Neutrophil (primary cell): ENCODE measurements around the gene STRA6.

Experiments
- H3K27ac ChIP-seq: fragments of 200-600 bp; sonication (generic); 2 replicates; pipeline ENCODE4 v1.5.1; 2016; ENCODE audit warnings: mild to moderate bottlenecking, moderate library complexity
- H3K27me3 ChIP-seq: fragments of 200-600 bp; sonication (generic); 2 replicates; pipeline ENCODE4 v1.6.0; 2016; ENCODE audit warnings: mild to moderate bottlenecking
- H3K36me3 ChIP-seq: fragments of 200-600 bp; sonication (generic); 2 replicates; pipeline ENCODE4 v1.5.1; 2017
- H3K4me1 ChIP-seq, 2 experiments: fragments of 200-600 bp in 1 of 2; sonication (generic) in 1 of 2; 1 replicate in 1 of 2; 2 replicates in 1 of 2; pipeline versions ENCODE4 v1.5.1 to v1.6.1; 2013 to 2016; ENCODE audit warnings: low read depth in 1 of 2, low read length in 1 of 2, mild to moderate bottlenecking in 1 of 2, moderate library complexity in 1 of 2; ENCODE audit not compliant: control insufficient read depth in 1 of 2, insufficient read depth in 1 of 2
- H3K4me3 ChIP-seq, 2 experiments: fragments of 200-600 bp in 1 of 2; sonication (generic) in 1 of 2; 1 replicate in 1 of 2; 2 replicates in 1 of 2; pipeline ENCODE4 v1.5.1; 2013 to 2016; ENCODE audit warnings: low read depth in 1 of 2, low read length in 1 of 2, mild to moderate bottlenecking in 1 of 2, moderate library complexity in 1 of 2
- H3K9me3 ChIP-seq: fragments of 200-600 bp; sonication (generic); 2 replicates; pipeline ENCODE4 v1.5.1; 2016
- TF ChIP-seq, protein P1 (sequence below): fragments of 200-600 bp; sonication (generic); IDR thresholded peaks from 2 replicates; pipeline ENCODE4 v1.5.1; 2016; ENCODE audit warnings: antibody characterized with exemption

STRA6 gene

DNA sequence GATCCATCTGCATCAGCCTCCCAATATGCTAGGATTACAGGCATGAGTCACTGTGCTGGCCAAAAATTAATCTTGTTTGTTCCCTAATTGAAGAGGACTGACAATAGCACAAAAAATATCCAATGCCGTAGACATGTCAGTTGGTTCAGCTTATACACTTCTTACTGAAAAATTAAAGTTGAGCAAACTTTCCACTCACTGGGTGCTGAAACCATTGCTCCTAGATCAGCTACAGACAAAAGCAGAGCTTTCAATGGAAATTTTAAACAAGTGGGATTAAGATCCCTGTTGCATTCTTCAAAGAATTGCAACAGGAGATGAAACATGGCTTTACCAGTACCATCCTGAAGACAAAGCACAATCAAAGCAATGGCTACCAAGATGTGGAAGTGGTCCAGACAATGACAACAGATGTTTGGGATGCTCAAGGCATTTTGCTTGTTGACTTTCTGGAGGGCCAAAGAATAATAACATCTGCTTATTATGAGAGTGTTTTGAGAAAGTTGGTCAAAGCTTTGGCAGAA is 56.2 kb downstream of the STRA6 start:
- TF ChIP-seq, protein P1, sequence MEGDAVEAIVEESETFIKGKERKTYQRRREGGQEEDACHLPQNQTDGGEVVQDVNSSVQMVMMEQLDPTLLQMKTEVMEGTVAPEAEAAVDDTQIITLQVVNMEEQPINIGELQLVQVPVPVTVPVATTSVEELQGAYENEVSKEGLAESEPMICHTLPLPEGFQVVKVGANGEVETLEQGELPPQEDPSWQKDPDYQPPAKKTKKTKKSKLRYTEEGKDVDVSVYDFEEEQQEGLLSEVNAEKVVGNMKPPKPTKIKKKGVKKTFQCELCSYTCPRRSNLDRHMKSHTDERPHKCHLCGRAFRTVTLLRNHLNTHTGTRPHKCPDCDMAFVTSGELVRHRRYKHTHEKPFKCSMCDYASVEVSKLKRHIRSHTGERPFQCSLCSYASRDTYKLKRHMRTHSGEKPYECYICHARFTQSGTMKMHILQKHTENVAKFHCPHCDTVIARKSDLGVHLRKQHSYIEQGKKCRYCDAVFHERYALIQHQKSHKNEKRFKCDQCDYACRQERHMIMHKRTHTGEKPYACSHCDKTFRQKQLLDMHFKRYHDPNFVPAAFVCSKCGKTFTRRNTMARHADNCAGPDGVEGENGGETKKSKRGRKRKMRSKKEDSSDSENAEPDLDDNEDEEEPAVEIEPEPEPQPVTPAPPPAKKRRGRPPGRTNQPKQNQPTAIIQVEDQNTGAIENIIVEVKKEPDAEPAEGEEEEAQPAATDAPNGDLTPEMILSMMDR: no peak
- no peak overlapping the region for H3K27ac ChIP-seq

DNA sequence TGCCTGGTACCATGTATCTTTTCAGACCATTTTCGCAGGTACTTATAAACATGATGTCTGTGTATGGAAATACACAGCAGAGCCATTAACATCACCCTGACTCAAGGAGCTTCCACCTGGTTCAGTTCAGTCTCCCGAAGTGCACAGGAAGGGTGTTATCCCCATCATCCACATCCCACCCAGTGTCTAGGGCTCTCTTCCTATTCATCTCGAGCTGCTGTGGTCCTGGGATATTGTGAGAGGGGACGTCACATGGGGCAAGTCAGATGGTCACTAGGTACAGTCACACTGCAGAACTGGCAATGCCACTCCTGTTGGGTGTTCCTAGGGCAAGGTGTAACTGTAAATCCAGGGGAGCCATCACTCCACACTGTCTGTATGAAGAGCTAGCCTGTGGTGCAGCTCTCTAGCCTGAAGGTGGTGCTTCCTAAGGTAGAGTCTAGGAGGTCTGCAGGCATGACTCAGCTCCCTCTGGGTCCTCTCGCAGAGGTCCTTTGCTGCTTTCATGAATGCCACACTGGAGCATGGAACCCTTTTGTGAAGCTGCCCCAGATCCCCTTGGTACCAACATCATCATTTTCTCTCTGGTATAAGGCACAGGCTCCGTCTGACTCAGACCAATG is 58.3 kb downstream of the STRA6 start:
- TF ChIP-seq, protein P1: no peak

More for the DNA sequence above, 56.2 kb downstream of the STRA6 start:
- no peaks in the 10 kb centered on the region for H3K9me3 ChIP-seq
- H3K27me3 ChIP-seq: peaks cover 86% of the 10 kb centered on the region
- no peaks in the 10 kb centered on the region for H3K4me1 ChIP-seq
- H3K36me3 ChIP-seq: no peaks in the 10 kb centered on the region
- H3K4me3 ChIP-seq: no peak overlapping the region

DNA sequence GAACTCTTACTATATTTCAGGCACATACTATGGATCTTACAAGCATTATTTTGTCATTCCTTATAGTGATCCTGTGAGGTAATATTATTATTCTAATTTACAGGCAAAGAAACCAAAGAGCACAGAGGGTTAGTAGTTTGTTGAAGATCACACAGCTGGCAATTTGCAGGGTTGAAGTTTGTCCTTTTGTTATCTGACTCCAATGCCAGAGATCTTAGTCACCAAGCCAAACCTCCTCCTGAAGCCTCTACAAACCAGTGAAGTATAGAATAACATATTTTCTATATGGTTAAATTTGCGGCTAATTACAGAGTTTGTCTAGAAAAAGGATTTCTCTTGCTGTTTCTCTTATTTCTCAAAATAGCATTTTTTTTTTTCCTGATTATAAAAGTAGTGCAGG is 61.0 kb downstream of the STRA6 start:
- TF ChIP-seq, protein P1: no peak
- Histone ChIP-seq H3K27me3 (peaks cover 100% of the 10 kb centered on the region), H3K36me3 (no peaks in the 10 kb centered on the region), H3K27ac (no peak overlapping the region), H3K4me3 (no peak overlapping the region), H3K9me3 (no peaks in the 10 kb centered on the region), H3K4me1 (peaks cover 0 to under 1% of the 10 kb centered on the region in 2 experiments)

More for the DNA sequence above, 58.3 kb downstream of the STRA6 start:
- H3K27me3 ChIP-seq: peaks cover 96% of the 10 kb centered on the region
- H3K4me1 ChIP-seq: no peaks in the 10 kb centered on the region
- H3K36me3 ChIP-seq: no peaks in the 10 kb centered on the region
- no peak overlapping the region for H3K4me3 ChIP-seq
- H3K9me3 ChIP-seq: no peaks in the 10 kb centered on the region
- no peak overlapping the region for H3K27ac ChIP-seq

DNA sequence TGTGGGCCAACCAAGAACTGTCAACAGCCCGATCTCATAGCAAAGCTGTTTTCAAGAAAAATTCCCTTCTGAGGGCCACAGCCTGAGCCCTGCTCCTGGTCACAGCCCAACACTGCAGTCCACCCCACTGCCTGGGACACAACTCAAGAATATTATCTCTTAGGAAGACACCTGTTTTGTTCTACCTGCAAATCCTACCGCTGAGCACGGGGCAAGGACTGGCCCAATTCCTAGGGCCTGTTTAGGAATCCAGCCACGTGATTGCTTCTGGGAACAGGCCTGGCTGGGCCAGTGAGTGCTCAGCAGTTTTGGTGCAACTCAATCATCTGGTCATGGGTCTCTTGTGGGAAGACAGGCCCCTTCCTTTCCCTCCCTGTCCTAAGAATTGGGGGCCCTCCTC is 63.9 kb downstream of the STRA6 start:
- Histone ChIP-seq H3K9me3 (no peaks in the 10 kb centered on the region), H3K4me3 (no peak overlapping the region), H3K27me3 (peaks cover 100% of the 10 kb centered on the region), H3K27ac (no peak overlapping the region), H3K4me1 (peaks cover 0 to 7% of the 10 kb centered on the region in 2 experiments), H3K36me3 (no peaks in the 10 kb centered on the region)
- TF ChIP-seq, protein P1: no peak

DNA sequence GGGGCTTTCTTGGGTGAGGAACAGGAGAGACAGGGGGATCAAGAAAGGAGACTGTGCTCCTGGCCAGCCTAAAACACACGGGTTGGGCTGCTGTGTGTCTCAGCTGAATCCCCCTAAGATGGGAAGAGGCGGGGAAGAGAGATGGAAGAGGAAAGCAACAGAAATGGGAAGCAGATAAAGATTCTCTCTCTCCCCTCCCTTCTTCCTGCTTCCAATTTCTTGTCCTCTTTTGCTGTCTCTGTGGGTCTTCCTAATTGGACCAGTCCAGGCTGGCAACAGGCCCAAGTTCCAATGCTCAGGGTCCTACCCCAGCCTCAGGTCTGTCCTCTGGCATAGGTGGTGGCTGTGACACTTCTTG is 65.1 kb downstream of the STRA6 start:
- peaks cover 0 to 7% of the 10 kb centered on the region in 2 experiments for H3K4me1 ChIP-seq
- no peaks in the 10 kb centered on the region for H3K9me3 ChIP-seq
- H3K27me3 ChIP-seq: peaks cover 100% of the 10 kb centered on the region
- no peak overlapping the region for H3K27ac ChIP-seq
- TF ChIP-seq, protein P1: no peak
- no peak overlapping the region for H3K4me3 ChIP-seq
- H3K36me3 ChIP-seq: no peaks in the 10 kb centered on the region
